ENCODE data around the gene BMPR1A.

The BMPR1A gene

DNA sequence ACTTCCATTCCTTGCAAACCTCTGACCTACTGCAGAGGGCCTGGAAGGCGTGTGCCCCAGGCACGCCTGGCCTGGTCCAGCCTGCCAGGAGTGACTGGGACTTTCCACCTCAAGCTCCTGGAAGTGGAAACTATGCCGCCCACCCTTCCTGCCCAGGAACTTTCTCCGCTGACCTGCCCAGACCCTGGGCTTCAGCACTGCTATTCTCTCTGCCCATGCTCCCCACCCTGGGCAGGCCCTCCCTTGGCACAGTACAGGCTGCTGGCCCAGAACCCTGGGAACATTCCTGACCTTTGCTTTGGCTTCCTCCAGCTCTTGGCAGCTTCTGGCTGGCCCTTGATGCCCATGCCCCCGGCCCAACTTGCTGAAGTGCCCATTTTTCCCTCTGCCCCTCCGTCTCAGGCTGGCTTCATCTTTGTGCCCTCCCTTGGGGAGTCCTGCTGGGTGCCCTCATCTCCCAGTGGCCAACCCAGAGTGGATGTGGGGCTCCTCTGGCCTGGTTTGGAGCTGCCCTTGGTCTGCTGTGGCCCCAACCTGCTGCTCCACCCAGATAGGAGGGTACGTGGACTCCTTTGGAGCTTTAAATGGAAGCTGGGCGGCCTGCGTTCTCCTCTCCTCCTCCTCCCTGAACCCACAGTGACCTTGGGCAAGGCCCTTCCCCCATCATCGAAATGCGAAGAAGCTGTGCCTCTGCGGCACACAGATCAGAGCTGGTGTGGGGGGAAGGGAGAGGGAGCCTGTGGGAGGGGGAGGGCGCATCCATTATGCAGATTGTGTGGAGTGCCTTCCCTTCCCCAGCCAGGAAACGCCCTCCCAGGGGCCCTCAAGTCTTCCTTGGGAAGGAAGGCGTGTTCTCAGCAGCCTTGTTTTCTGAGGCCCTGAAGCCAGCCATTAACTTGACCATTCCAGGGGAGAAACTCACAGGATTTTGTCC lies 197.6 kb downstream of the BMPR1A start:
- DNase-seq, result peak in 20 of 56 donors; percentile 25 to 67 (median 46)

DNA sequence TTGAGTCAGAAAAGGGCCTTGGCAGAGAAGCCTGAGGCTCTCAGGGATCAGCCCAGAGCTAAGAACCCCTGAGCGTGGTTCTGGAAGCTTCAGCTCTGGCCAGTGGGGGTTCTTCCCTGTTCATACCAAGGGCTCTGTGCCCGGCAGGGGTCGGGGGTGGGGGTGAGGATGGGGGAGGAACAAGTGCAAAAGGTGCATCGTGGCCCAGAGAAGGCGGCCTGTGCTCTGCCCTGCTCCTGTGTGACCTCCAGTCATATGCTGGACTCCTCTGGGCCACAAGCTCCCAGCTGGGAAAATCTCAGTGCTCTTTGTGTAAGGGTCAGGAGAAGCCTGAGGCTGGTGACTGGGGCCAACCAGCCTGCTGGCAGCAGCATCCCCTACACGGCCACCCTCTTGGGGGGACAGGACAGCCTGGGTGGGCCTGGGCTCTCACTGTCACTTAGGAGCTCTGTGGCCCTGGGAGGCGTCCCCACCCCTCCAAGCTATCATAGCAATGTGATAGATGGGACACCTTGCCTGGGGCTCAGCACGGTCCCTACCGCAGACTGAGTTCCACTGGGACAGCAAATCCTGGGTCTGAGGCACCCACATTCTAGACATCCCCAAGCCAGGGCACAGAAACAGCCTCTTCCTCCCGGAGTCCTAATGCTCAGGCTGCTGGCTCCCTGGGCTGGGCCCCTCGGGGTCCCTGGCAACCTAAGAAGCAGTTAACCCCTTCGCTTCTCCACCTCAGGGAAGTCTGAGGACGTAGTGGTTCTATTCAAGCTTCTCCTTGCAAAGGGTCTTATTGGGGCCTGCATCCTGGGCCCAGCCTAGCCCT lies 198.5 kb downstream of the BMPR1A start:
- DNase-seq, result peak in 1 of 56 donors; percentile 40

GRCh38 chr10:86955501-86956194 lies 199.2 kb downstream of the BMPR1A start:
- DNase-seq, result peak in 2 of 56 donors; percentile 18 to 44

DNA sequence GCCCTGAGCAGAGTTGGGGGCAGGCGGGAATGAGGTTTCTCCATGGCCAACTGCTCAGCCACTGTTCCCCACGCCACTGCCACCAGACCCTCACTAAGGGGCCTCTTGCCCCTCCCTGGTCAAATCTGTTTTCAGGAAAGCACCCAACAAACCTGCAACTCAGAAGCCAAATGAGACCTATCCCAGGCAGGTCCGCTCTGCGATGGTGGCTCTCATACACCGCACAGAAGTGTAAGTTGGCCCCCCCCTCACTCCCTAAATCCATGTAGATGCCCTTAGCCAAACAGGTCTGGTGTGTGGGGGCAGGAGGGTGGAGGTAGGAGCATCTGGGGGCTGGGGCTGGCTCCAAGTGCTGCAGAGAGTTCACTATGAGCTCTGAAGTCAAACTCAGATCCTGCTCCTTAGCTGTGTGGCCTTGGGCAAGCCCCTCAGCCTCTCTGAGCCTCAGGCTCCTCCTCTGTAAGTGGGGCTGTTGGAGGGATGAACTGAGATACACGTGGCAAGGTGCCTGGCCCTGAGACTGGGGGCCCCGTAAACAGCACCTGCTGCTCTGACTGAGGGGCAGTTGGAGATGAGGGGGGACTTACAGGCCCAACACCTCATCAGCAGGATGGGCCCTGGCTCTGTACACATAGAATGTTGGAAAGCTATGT lies 199.9 kb downstream of the BMPR1A start:
- no peak for DNase-seq

DNA sequence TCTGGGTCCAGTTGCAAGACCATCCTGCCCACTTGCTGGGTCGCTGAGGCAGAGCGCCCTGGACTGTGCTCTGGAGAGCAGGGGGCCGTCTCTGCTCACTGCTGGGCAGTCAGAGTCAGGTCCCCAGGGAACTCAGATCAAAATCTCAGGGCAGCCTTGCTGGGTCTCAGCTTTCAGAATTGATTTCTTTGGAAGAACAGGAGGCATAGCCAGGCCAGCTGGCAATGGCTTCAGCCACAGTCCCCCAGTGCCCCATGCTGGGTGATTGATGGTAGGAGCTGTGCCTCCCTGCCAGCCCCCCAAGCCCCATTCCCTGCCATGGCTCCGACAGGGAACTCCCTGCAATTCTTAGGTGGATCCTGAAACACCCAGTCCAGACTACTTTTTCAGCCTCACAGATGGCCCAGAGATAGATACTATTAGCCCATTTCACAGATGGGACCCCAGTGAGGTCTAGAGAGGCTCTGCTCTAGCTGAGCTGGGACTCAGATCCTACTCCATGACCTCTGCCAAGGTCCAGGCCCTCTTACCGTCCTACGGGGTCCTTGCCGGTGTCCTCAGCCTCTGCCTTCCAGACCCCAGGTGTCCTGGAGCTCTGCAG lies 200.5 kb downstream of the BMPR1A start:
- DNase-seq, result no peak

GRCh38 chr10:86957471-86958115 lies 201.2 kb downstream of the BMPR1A start, which contains the start of gene MMRN2:
MMRN2 (minus strand) TSS chr10:86957615; CDS start chr10:86957541, 74 bp downstream.
- DNase-seq, result no peak

DNA sequence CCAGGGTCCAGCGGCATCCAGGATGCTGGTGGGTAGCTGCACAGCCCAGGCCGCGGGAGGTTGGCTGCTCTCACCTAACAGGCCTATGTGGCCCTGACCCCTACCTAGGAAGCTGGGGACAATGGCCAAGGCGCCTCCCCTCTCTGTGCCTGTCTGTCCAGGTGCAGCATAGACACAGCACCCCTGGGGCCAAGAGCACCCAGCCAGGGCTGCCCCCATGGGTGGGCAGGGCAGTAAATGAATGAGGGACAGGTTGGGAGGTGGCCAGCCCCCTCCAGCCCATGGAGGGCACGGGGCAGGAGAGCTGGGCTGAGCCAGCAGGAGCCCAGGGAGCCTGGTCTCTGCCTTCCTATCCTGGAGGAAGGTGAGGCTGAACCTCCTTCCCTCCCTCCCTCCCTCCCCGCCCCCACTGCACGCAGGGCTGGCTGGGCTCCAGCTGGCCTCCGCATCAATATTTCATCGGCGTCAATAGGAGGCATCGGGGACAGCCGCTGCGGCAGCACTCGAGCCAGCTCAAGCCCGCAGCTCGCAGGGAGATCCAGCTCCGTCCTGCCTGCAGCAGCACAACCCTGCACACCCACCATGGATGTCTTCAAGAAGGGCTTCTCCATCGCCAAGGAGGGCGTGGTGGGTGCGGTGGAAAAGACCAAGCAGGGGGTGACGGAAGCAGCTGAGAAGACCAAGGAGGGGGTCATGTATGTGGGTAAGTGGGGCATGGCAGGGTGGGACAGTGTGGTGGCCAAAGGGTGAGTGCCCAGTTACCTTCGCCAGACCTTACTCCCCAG lies 201.9 kb downstream of the BMPR1A start, which contains the start of gene SNCG:
Gene SNCG, plus strand, starts transcription at position 484 of the 785 bp plus-strand sequence. Its CDS starts 99 bp downstream, at position 583.
- peak in 26 of 56 donors; percentile 16 to 71 (median 48) for DNase-seq

- DNase-seq, result peak in 1 of 56 donors; percentile 32
Measured at GRCh38 chr10:86958901-86959736, 202.7 kb downstream of the BMPR1A start.

GRCh38 chr10:86959737-86960002 lies 203.3 kb downstream of the BMPR1A start:
- DNase-seq, result no peak

- DNase-seq, result peak in 12 of 56 donors; percentile 22 to 44 (median 33)
Measured at GRCh38 chr10:86960003-86960862, 203.8 kb downstream of the BMPR1A start.

- no peak for DNase-seq
Measured at GRCh38 chr10:86960863-86961434, 204.5 kb downstream of the BMPR1A start.

GRCh38 chr10:86961481-86962091 lies 205.2 kb downstream of the BMPR1A start:
- no peak for DNase-seq

DNA sequence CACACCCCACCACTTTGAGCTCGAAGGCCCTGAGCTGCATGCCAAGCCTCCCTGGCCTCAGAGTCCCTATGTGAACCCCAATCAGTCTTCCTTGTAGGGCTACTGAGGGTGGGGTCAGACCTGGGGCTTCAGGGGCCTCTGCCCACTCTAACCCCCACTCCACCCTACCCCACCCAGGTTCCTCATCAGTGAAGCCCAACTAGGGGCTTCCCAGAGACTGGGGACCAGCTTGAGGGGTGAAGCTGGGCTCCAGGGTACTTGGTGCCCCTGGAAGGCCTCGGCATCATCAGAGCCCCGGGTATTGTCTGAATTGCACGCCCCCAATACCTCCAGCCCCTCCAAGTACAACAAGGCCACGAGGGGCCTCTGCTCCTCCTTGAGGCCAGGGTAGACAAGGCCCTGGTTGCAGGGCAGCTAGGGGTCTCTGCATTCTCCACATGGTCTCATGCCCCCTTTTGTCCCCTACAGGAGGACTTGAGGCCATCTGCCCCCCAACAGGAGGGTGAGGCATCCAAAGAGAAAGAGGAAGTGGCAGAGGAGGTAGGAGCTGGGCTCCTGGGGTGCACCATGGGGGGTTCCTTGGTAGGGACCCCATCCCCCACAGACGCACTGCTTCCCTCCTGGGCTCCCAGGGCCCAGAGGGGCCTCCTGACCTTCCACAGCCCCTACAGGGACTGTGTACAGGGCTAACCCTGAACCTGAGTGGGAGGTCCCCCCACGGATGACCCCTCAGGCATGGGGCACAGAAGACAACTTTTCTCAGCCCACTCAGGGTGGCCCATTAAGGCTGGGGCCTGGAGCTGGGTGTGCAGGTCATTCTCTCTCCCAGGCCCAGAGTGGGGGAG lies 205.9 kb downstream of the BMPR1A start:
- DNase-seq, result no peak

DNA sequence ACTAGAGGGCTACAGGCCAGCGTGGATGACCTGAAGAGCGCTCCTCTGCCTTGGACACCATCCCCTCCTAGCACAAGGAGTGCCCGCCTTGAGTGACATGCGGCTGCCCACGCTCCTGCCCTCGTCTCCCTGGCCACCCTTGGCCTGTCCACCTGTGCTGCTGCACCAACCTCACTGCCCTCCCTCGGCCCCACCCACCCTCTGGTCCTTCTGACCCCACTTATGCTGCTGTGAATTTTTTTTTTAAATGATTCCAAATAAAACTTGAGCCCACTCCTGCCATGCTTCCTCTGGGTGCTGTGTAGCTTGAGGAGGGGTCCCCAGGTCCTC lies 206.5 kb downstream of the BMPR1A start:
- DNase-seq, result no peak

DNA sequence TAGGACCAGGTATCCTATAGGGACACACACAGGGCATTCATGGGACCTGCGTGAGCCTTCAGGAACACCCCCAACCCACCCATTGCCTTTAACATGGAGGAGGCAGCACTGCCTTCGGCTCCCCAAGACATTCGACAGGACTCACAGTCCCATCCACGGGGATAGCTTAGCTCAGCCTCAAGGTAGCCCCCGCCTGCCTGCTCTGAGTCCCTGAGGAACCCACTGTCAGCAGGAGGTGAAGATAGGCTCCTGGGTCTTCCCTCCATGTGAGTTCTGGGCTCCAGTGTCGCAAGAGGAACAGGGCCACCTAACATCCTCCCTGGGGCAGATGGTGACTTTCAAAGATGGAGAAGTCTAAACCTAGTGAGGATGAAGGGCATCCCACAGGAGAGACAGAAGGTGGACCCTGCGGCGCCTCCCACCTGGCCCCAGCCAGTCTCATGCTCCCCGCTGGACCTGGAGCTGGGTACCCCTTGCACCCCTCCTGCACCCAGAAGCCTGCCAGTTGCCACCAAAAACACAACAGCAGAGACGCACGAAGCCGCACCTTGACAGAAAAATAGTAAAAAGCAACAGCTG lies 207.0 kb downstream of the BMPR1A start:
- DNase-seq, result no peak

Data from amygdala (tissue), 56 donors.